GM12878 (cell line): Measurements from ENCODE around the gene WDTC1. TPM values are rescaled to one million over a fixed set of nuclear protein-coding genes. Genes with fewer than 3 reads are reported as not detected.

ENCODE experiments used
- ATAC-seq: fragments of 200-7000 bp; cut with Tn5 transposase; 3 replicates; pipeline ENCODE4 v1.9.1; 2020; ENCODE audit warnings: mild to moderate bottlenecking, moderate library complexity
- BruUV-seq: library from RNA; stranded (reverse); fragments of 400-500 nt; replicated peaks from 2 replicates; lab custom pipeline; 2021; lab: Mats Ljungman, UMichigan
- CTCF ChIA-PET: fragments of 300-600 bp; sonication (Branson Sonifier 250); formaldehyde crosslinking; extraction: SDS; loops from one replicate; lab custom pipeline; 2021; ENCODE audit warnings: inconsistent platforms; lab: Yijun Ruan, JAX
- POLR2A ChIA-PET: fragments of 350-600 bp; formaldehyde crosslinking; extraction: SDS; loops from one replicate; lab custom pipeline; 2021; ENCODE audit warnings: inconsistent platforms; lab: Charles Lee
- RAD21 ChIA-PET: fragments of 300-600 bp; sonication (Branson Sonifier 250); formaldehyde crosslinking; loops from one replicate; lab custom pipeline; 2023; ENCODE audit warnings: antibody characterized with exemption; ENCODE audit not compliant: unreplicated experiment; lab: Charles Lee
- SMC1A ChIA-PET: fragments of 300-600 bp; sonication (Branson Sonifier 250); formaldehyde crosslinking; loops from one replicate; lab custom pipeline; 2023; ENCODE audit not compliant: unreplicated experiment, uncharacterized antibody; lab: Charles Lee
- DNase-seq: peaks from one replicate; pipeline ENCODE4 v3.0.0-alpha.2; 2011; ENCODE audit warnings: low read depth, low spot score
- FAIRE-seq: peaks from 3 replicates; lab custom pipeline; 2011; peaks lifted over from hg19 to GRCh38; lab: Jason Lieb, UNC
- H2AFZ ChIP-seq: 2 replicates; pipeline ENCODE4 v1.6.0; 2011; ENCODE audit warnings: low read depth, low read length, control low read depth; ENCODE audit not compliant: control insufficient read depth
- H3K27ac ChIP-seq: 2 replicates; pipeline ENCODE4 v1.5.1; 2011; ENCODE audit warnings: control low read depth; ENCODE audit not compliant: control insufficient read depth, insufficient read depth
- H3K27me3 ChIP-seq, 2 experiments: replicated peaks in 1 of 2; 2 replicates each; pipeline versions ENCODE4 v1.6.0 to v1.6.1; 2011; ENCODE audit warnings: low read length in 1 of 2; ENCODE audit not compliant: control insufficient read depth in 2 of 2, insufficient read depth in 2 of 2
- H3K36me3 ChIP-seq, 2 experiments: 2 replicates each; pipeline ENCODE4 v1.5.1; 2011; ENCODE audit warnings: low read length in 1 of 2; ENCODE audit not compliant: control insufficient read depth in 2 of 2, insufficient read depth in 2 of 2
- H3K4me1 ChIP-seq: 2 replicates; pipeline ENCODE4 v1.6.1; 2011; ENCODE audit warnings: mild to moderate bottlenecking, low read length, moderate library complexity, mixed read lengths; ENCODE audit not compliant: control insufficient read depth, insufficient read depth
- H3K4me2 ChIP-seq: 2 replicates; pipeline ENCODE4 v1.6.0; 2011; ENCODE audit warnings: control low read depth; ENCODE audit not compliant: control insufficient read depth, insufficient read depth
- H3K4me3 ChIP-seq: fragments of 200-600 bp; sonication (generic); 2 replicates; pipeline ENCODE4 v1.5.1; 2016
- H3K79me2 ChIP-seq: 2 replicates; pipeline ENCODE4 v1.6.0; 2011; ENCODE audit warnings: low read length; ENCODE audit not compliant: control insufficient read depth, insufficient read depth
- H3K9ac ChIP-seq: 2 replicates; pipeline ENCODE4 v1.8.0; 2011; ENCODE audit warnings: low read length, control low read depth, mixed read lengths; ENCODE audit not compliant: control insufficient read depth, insufficient read depth
- H3K9me3 ChIP-seq: replicated peaks from 3 replicates; pipeline ENCODE4 v1.5.1; 2011; ENCODE audit warnings: mild to moderate bottlenecking, low read length; ENCODE audit not compliant: control insufficient read depth, insufficient read depth
- H4K20me1 ChIP-seq: 2 replicates; pipeline ENCODE4 v1.6.0; 2011; ENCODE audit not compliant: control insufficient read depth, insufficient read depth
- ASH2L ChIP-seq: fragments of 300-600, 200-600 bp; sonication (generic); IDR thresholded peaks from 2 replicates; pipeline ENCODE4 v1.6.1; 2017; ENCODE audit warnings: low read depth, mild to moderate bottlenecking, borderline replicate concordance
- BACH1 ChIP-seq: fragments of 450-650 bp; IDR thresholded peaks from 2 replicates; pipeline ENCODE4 v1.6.1; 2017; ENCODE audit warnings: mild to moderate bottlenecking, borderline replicate concordance
- CUX1 ChIP-seq: IDR thresholded peaks from 2 replicates; pipeline ENCODE4 v1.6.1; 2012; ENCODE audit warnings: improper control_type of control experiment, low read depth, low read length; ENCODE audit not compliant: insufficient replicate concordance
- E2F8 ChIP-seq: fragments of 450-650 bp; IDR thresholded peaks from 2 replicates; pipeline ENCODE4 v1.6.1; 2018; ENCODE audit warnings: mild to moderate bottlenecking, low read depth, moderate library complexity; ENCODE audit not compliant: partially characterized antibody
- LARP7 ChIP-seq: fragments of 450-650 bp; IDR thresholded peaks from 2 replicates; pipeline ENCODE4 v1.6.1; 2017; ENCODE audit warnings: mild to moderate bottlenecking
- NFIC ChIP-seq: IDR thresholded peaks from 2 replicates; pipeline ENCODE4 v1.6.1; 2012; ENCODE audit warnings: low read depth, mild to moderate bottlenecking, inconsistent platforms, low read length, moderate library complexity
- NR2F1 ChIP-seq: fragments of 450-650 bp; conservative IDR thresholded peaks from 2 replicates; pipeline ENCODE4 v1.6.1; 2017; ENCODE audit warnings: mild to moderate bottlenecking
- NRF1 ChIP-seq: conservative IDR thresholded peaks from 2 replicates; pipeline ENCODE4 v1.6.1; 2011; ENCODE audit warnings: mild to moderate bottlenecking, low read depth, low read length, improper control_type of control experiment
- PAX8 ChIP-seq: fragments of 450-650 bp; IDR thresholded peaks from 2 replicates; pipeline ENCODE4 v1.6.1; 2017; ENCODE audit warnings: mild to moderate bottlenecking, moderate library complexity
- RCOR1 ChIP-seq: conservative IDR thresholded peaks from 2 replicates; pipeline ENCODE4 v1.6.1; 2012; ENCODE audit warnings: low read depth, low read length, improper control_type of control experiment
- RUNX3 ChIP-seq: IDR thresholded peaks from 2 replicates; pipeline ENCODE4 v1.6.1; 2012; ENCODE audit warnings: low read length, inconsistent platforms
- SIX5 ChIP-seq: IDR thresholded peaks from 2 replicates; pipeline ENCODE4 v1.6.1; 2011; ENCODE audit warnings: mild to moderate bottlenecking, low read depth, low read length, moderate library complexity; ENCODE audit not compliant: severe bottlenecking
- SMAD5 ChIP-seq: IDR thresholded peaks from 2 replicates; pipeline ENCODE4 v1.6.1; 2016; ENCODE audit warnings: antibody characterized with exemption, low read depth
- SMARCA5 ChIP-seq: fragments of 450-650 bp; IDR thresholded peaks from 2 replicates; pipeline ENCODE4 v1.6.1; 2017; ENCODE audit warnings: mild to moderate bottlenecking
- WGBS: methylation state at CpG from one replicate; pipeline ENCODE4 v1.1.6; 2016; ENCODE audit warnings: low lambda C conversion rate; ENCODE audit not compliant: insufficient replicate concordance, insufficient coverage; ENCODE audit errors: missing lambda C conversion rate; 5-methylcytosine and 5-hydroxymethylcytosine counted together
- in situ Hi-C: fragments of 300-500 bp; cut with MboI; formaldehyde crosslinking; loops from 9 replicates; pipeline ENCODE4 v1.14.3; 2018; ENCODE audit warnings: mixed read lengths
- intact Hi-C: fragments of 100-400 bp; cut with micrococcal nuclease; formaldehyde crosslinking; loops from one replicate; pipeline ENCODE4 v1.14.2; 2022; ENCODE audit not compliant: unreplicated experiment
- polyA plus RNA-seq, 11 experiments: library from polyadenylated mRNA; depleted of rRNA in 4 of 11; unstranded in 6 of 11; stranded (reverse) in 5 of 11; fragments of >200 nt; fragmentation: Nextera tagmentation in 4 of 11; fragmentation: Illumina TruSeq in 1 of 11; extraction: Ambion mirVana in 4 of 11; extraction: Trizol in 1 of 11; gene quantifications; 1 replicate in 1 of 11; 2 replicates in 10 of 11; pipeline versions ENCODE4 v1.2.1 to v1.2.3, GENCODE V29; 2011 to 2016; ENCODE audit warnings: inconsistent platforms in 2 of 11, missing spikeins in 2 of 11, low read depth in 1 of 11
- total RNA-seq, 4 experiments: library from RNA; depleted of rRNA in 3 of 4; stranded (reverse); fragments of >200 nt in 3 of 4; fragmentation: Illumina TruSeq in 1 of 4; extraction: Trizol in 1 of 4; gene quantifications; 2 replicates each; pipeline versions ENCODE4 v1.2.1 to v1.2.3, GENCODE V29; 2013 to 2021
- TF ChIP-seq, protein P1 (sequence below): IDR thresholded peaks from 2 replicates; pipeline ENCODE4 v1.6.1; 2011; ENCODE audit warnings: mild to moderate bottlenecking, low read depth, low read length, moderate library complexity; ENCODE audit not compliant: insufficient replicate concordance

The WDTC1 gene
- total and polyA plus RNA-seq, 10 of the 15 experiments (the other 5 are each of a cell fraction or from before 2014, with no cell fraction given): 0.21 to 28.7 (median 7.6) TPM

- no TSS peak for BruUV-seq
- no peak overlapping the region for H3K27ac ChIP-seq
- ChIA-PET SMC1A (interaction anchor here (0.7 to 5.5 kb wide), 9 partner anchors 11 to 308 kb away, joined by 3 to 54 read pairs (median 4); no protein-coding TSS in a partner anchor), CTCF (interaction anchor here (0.7 to 13.1 kb wide), 31 partner anchors 8 to 475 kb away, joined by 3 to 265 read pairs (median 5); partner anchors contain the start of genes AHDC1, GPR3, MAP3K6 and SYTL1), RAD21 (interaction anchor here (1.1 to 7.5 kb wide), 7 partner anchors 89 to 308 kb away, joined by 4 to 103 read pairs (median 8); no protein-coding TSS in a partner anchor), POLR2A (interaction anchor here (0.6 to 3.8 kb wide), 4 partner anchors 49 to 409 kb away, joined by 3 to 16 read pairs (median 4); no protein-coding TSS in a partner anchor)
- no peaks in the 10 kb centered on the region for H4K20me1 ChIP-seq
- peaks cover 5% of the 10 kb centered on the region for H3K4me1 ChIP-seq
- no peak overlapping the region for H3K9ac ChIP-seq
- intact Hi-C loops (no loop called here), in situ Hi-C loops (no loop called here)
- no peak for FAIRE-seq
- H3K4me2 ChIP-seq: no peak overlapping the region
- 96% methylated on average over 7 of the region's 8 CpGs for WGBS
- no peaks in the 10 kb centered on the region for H3K79me2 ChIP-seq
- ATAC-seq: no peak
- peaks cover 4 to 8% of the 10 kb centered on the region in 2 experiments; a peak in 3 of 4 replicates for H3K36me3 ChIP-seq
- no peak for DNase-seq
- no peak overlapping the region for H3K4me3 ChIP-seq
- no peaks in the 10 kb centered on the region for H3K9me3 ChIP-seq
- no peaks in the 10 kb centered on the region for H3K27me3 ChIP-seq
- no peak overlapping the region for H2AFZ ChIP-seq
- TF ChIP-seq PAX8 (no peak), RCOR1 (no peak), NFIC (no peak), E2F8 (no peak), LARP7 (no peak), SIX5 (no peak), ASH2L (no peak), RUNX3 (no peak), NR2F1 (no peak), NRF1 (no peak), CUX1 (no peak), SMARCA5 (no peak), BACH1 (no peak), SMAD5 (no peak)
- TF ChIP-seq, protein P1, sequence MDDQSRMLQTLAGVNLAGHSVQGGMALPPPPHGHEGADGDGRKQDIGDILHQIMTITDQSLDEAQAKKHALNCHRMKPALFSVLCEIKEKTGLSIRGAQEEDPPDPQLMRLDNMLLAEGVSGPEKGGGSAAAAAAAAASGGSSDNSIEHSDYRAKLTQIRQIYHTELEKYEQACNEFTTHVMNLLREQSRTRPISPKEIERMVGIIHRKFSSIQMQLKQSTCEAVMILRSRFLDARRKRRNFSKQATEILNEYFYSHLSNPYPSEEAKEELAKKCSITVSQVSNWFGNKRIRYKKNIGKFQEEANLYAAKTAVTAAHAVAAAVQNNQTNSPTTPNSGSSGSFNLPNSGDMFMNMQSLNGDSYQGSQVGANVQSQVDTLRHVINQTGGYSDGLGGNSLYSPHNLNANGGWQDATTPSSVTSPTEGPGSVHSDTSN: no peak
Observed at GRCh38 chr1:27298632-27299384, 64.4 kb downstream of the WDTC1 start.
